Mesenteric fat pad (tissue), 1 donor: ENCODE results near the gene SGCA. TPM values are rescaled to one million over a fixed set of nuclear protein-coding genes. Genes with fewer than 3 reads are reported as not detected.

Experiments
- DNase-seq: peaks from one replicate; pipeline ENCODE4 v3.0.0-alpha.2; 2020; ENCODE audit warnings: low spot score
- total RNA-seq: library from RNA; stranded (reverse); fragmentation: NEBNext Ultra II Directional; extraction: Animal tissue kit (Norgen Biotek cat#: 25700); gene quantifications from one replicate; pipeline ENCODE4 v1.2.1, GENCODE V29; 2021
- donor health status: DM: yes; HTN: yes; CAD: no.

Gene SGCA
- total RNA-seq, 1 donor from 2014 or later = 0.32 TPM

DNA sequence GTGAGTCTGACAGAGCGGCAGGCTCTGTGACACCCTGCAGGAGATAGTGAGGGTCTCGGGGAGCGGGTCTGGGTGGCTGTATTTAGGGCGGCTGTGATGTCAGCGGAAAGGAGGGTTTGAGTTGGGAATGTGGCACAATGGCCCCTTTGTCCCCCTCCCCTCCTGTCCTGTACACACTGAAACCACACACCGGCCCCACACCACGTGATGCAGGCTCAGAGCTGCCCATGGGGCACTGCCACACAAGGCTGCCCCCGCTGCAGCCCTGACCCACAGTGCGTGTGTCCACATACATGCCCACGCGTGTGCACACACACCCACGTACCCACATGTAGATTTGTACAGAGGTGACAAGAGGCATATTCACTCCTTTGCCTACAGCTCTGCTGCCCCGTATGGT is 15.3 kb downstream of the SGCA start:
- DNase-seq = no peak

DNA sequence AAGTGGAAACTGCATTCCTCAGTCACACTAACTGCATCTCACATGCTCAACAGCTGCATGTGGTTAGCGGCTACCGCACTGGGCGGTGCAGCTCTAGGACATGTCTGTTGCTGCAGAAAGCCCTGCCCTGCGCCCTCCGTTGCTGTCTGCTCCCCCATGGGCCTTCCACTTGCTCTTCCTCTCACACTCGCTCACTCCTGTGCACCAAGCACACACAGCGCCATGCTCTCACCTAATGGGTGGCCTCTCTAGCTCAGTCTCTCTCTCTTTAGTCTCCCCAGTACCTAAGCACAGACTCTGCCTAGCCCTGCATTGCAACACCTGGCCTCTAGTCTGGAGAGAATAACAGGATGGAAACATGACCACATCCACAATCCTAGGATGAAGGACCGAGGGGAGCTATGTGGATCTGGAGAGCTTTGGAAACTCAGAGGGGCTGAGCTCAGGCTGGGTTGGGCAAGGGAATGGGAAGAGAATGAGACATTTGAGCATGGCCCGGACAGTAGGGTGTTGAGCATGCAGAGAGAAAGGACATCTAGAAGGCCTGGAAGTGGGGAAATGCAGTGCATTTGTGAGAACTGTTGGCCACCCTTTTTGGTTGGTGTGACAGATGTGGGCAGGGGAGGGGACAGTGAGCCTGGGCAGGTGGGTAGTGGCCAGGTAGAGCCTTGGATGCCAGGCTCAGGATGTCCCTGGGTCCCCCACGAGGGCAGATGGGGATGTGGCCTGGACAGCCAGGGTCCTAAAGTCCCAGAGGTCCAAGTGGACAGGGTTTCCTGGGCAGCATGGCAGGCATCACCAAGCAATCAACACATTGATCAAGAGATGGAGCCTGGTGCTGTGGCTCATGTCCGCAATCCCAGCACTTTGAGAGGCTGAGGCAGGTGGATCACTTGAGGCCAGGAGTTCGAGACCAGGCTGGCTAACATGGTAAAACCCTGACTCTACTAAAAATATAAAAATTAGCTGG is 16.1 kb downstream of the SGCA start:
- DNase-seq = no peak

DNA sequence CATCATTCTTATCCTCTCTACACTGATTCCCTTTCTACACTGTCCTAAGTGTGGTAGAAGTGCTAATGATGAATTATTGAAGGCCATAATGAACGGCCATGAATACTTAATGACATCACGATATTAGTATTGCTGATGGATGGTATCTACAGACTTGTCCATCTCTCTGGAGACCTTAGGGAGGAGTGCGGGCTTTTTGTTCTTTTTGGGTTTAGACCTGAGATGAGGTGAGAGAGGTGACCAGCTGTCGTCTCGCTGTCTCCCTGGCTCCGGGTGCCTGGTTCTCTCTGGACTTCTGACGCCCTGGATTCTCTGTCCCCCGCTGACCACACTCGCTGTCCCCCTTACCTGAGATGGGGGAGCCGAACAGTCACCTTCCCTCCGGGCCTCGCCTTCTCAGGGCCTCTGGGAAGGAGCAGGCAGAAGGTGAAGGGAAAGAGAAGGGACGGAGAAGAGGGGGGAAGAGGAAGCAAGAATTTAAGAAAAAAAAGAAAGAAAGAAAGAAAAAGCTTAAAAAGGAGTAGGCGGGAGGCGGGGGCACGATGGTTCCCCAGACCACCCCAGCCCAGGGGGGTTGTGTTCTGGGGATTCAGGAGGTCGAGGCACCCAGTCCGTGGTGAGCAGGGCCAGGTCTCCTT is 17.1 kb downstream of the SGCA start:
- DNase-seq = no peak

DNA sequence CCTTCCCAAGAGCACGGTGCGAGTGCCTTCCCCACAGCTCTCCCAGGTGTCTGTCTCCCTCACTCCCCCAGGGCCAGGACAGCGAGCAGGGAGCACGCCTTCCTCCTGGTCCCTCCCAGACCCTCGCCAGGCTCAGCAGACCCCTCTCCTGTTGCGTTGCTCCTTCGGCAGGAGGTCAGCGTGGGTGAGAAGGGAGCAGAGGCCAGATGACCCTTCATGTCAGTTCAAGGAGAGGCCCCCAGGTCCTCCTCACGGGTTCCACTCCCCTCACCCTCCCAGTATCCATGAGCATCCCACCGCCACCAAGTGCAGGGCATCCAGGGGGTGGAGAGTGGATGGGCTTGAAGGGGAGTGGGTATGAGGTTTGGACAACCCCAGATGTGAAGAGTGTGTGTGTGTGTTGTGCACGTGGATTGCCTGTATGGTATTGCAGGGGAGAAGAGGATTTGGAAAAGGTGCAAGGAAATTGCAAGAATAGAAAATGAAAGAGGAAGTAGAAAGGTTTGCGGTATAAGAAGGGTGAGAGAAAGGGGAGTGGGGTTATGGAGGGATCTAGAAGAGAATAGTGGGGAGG is 17.7 kb downstream of the SGCA start:
- DNase-seq = no peak

DNA sequence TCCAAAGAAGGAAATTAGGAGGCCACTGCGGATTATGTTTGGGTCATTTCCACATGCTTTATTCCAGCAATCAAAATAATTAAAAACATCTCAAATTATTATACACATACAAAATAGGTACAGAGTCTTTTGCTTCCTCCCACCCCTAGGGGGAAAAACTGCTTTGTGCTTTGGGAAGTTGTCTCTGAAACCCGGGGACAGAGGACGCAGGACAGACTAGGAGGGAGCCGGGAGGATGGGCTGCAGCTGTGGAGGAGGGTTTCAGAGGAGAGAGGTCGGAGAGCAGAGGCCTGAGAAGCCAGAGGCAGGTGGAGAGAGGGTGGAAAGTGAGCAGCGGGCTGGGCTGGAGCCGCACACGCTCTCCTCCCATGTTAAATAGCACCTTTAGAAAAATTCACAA is 18.3 kb downstream of the SGCA start:
- DNase-seq = no peak

DNA sequence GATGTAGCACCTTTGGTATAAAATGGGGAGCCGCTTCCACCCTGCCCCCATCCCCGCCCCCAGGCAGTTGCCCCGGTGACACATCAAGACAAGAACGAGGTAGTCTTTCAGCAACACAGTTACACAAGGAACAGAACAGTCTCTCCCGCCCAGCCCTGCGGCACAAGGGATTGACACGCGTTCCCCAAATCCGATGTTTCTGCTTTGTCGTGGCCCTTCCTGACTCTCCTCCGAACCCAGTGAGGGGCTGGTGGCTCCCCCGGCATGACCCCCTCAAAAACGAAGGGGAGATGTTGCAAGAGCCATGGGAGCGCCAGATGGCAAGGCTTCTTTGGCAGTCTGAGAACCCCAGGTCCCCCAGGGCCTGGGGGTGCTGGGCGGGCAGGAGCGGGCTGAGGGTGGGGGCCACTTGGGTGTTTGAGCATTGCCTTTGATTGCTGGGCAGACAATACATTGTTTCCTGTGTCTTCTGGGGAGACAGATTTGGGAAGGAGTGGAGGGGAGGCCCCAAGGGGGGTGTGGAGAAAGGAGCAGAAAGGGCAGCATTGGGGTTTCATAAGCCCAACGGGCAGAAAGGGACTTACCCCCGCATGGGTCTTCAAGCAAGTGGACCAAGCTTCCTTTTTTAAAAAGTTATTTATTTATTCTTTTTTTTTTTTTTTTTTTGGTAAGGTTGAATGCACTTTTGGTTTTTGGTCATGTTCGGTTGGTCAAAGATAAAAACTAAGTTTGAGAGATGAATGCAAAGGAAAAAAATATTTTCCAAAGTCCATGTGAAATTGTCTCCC is 19.0 kb downstream of the SGCA start:
- DNase-seq = no peak

DNA sequence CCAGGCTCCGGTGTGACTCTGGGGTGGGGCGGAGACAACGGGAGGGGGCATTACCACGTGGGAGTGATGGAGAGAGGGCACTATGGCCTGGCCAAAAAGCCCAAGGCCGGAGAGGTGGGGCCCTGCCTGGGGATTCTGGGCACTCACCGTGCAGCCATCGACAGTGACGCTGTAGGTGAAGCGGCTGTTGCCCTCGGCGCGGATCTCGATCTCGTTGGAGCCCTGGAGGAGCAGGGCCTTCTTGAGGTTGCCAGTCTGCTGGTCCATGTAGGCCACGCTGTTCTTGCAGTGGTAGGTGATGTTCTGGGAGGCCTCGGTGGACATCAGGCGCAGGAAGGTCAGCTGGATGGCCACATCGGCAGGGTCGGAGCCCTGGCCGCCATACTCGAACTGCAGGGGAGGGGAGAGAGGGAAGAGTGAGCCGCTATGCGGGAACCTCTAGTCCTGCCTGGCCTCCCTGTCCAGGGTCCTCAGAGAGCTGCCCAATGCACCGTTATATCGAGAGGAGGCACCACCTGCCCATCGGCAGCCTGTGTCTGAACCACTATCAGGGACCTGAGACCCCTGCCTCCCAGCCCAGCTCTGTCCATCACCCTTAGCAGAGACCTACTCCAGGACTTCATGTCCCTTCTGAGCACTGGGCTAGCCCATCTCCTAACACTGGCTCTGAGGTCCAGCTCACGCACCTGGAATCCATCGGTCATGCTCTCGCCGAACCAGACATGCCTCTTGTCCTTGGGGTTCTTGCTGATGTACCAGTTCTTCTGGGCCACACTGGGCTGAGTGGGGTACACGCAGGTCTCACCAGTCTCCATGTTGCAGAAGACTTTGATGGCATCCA is 20.0 kb downstream of the SGCA start:
- DNase-seq = no peak

DNA sequence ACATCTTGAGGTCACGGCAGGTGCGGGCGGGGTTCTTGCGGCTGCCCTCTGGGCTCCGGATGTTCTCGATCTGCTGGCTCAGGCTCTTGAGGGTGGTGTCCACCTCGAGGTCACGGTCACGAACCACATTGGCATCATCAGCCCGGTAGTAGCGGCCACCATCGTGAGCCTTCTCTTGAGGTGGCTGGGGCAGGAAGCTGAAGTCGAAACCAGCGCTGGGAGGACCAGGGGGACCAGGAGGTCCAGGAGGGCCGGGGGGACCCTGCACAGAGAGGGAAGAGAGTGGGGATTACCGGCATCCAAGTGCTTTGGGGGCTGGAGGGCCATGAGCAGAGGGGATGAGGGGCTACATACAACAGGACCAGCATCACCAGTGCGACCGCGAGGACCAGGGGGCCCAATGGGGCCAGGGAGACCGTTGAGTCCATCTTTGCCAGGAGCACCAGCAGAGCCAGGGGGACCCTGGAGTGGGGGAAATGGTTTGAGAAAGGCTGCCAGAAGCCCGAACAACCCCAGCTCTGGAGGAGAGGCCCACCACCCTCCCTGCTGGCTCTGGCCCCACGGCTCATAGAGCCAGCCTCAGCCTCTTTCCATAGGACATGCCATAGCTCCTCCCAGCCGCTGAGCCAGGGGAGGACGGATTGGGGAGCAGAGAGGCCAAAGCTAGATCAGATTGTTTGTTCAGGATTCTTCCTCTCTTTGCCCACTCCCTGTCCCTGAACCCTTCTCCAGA is 21.0 kb downstream of the SGCA start:
- no peak for DNase-seq

DNA sequence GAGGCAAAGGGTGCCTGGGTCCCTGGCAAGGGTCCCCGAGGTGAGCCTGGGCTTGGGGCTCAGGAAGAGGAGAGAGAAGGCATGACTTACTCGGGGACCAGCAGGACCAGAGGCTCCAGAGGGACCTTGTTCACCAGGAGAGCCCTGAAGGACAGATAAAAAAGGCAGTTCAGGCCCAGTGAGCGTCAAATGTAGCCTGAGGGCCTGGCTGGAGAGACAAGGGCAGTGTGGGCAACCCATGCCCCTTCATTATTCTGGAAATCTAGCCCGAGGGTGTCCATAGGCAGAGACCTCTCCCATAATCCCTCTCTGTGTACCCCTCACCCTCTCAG is 21.6 kb downstream of the SGCA start:
- no peak for DNase-seq

DNA sequence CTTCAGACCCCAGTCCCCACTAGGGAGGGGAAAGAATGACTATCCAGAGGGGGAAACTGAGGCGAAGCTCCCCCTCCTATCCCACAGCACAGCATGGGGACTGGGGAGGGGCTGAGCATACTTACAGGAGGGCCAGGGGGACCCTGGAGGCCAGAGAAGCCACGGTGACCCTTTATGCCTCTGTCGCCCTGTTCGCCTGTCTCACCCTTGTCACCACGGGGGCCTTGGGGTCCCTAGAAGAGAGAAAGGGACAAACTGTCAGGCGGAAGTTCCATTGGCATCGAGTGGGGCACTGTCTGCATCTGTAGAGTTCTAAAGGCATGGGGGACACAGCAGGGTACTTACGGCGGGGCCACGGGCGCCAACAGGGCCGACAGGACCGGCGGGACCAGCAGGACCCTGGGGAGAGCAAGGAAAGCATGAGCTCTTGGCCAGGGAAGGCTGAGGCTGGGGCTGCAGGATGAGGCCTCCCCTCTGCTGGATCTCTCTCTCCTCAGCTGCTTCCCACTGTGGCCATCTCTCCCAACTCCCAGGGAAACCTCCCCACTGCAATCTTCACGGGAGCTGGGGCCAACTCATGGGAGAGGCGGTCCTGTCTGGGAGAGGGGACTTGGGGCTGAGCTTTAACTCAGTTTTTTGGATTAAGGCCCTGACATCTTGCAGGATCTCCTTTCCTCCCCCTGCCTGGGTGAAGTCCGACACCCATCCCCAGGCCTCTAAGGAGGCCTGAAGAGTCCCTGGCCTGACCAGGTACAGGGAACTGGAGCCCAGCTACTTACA is 22.1 kb downstream of the SGCA start:
- no peak for DNase-seq

DNA sequence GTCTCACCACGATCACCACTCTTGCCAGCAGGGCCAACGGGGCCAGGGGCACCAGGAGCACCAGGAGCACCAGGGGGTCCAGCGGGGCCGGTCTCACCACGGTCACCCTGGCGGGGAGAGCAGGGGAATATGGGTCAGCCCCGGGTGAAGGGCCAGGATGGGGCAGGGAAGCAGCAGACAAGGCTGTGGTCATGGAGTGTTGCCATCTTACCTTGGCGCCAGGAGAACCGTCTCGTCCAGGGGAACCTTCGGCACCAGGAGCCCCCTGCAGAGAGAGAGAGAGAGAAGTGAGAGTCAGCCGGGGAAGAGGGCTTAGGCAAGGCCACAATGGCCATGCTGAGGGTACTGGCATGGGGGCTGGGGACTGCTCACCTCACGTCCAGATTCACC is 22.7 kb downstream of the SGCA start:
- no peak for DNase-seq

DNA sequence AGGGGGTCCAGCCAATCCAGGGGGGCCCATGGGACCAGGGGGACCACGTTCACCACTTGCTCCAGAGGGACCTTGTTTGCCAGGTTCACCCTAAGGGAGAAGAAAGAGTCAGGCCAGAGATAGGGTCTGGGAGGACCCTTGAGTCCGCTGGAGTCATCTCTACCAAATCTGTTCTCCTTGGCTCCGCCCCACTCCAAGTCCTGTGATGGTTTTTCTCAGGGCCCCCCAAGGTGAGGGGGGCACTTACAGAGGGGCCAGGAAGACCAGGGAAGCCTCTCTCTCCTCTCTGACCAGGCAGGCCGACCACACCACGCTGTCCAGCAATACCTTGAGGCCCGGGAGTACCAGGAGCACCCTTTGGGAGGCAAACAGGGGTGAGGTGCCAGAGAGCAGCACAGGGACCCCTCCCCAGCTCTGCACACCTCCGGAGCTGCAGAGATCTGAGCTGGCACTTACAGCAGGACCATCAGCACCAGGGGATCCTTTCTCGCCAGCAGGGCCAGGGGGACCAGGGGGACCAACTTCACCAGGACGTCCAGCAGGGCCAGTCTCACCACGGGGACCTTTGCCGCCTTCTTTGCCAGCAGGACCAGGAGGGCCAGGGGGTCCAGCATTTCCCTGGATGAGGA is 23.2 kb downstream of the SGCA start:
- no peak for DNase-seq

DNA sequence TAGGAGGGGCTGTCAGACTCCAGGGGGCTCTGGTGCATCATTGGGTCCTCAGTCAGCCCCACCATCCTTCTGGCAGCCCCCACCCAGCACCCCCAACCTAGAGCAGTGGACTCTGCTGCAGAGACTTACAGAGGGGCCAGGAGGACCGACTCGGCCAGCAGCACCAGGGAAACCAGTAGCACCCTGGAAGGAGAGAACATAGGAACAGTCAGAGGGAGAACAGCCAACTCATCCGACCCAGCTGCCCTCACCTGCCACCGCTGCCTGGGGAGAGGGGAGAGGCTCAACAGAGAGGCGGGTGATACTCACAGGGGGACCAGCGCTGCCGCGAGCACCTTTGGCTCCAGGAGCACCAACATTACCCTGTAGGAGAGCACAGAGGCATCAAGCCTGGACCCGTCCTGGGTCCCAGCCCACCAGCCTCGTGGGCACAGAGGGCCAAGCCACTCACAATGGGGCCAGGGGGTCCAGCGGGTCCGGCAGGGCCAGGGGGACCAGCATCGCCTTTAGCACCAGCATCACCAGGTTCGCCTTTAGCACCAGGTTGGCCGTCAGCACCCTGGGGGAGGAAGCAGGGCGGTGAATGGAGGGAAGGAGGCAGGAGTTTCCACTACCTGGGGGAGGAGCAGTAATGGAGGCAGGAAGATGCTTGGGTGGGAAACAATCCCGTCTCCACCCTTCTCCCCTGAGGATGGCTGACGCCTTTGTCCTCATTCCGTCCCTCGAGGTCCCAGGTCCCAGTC is 23.9 kb downstream of the SGCA start:
- no peak for DNase-seq

DNA sequence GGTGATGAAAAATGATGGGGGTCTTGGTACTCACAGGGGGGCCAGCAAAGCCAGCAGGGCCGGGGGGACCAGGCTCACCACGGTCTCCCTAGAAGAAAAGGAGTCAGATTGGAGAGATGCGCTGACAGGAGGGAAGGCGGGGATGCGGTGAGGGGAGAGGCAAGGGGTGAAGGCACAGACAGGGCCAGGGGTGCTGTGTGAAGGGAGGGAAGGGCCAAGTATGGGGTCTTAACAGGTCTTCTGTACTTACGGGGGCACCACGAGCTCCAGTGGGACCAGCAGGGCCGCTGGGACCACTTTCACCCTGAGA is 24.4 kb downstream of the SGCA start:
- no peak for DNase-seq

DNA sequence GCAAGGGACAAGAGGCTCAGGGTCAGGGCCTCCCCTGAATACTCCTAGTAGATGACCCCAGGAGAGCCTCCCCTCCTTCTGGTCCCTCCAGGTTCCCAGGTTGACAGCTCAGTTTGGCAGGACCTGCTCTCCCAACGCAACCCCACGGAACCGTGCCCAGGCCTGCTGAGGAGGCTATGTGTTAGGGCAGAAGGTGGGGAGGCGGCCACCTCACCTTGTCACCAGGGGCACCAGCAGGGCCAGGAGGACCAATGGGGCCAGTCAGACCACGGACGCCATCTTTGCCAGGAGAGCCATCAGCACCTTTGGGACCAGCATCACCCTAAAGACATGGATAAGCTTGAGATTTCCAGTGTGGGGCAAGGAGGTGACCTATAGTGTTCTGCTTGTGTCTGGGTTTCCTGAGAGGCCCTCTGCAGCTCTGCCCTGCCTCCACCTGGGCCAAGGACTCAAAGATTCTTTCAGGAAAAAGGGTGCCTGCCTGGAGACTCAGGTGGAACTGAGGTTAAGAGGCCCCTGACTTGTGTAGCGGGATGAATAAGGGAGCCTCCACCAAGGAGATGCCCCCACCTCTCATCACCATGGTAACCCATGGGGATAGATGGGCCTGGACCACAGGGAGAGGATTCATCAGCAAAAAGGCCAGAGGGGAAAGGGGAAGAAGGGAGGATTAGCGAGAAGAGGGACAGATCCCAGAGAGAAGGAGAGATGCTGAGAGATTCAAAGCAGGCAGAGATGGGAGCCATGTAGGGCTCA is 25.0 kb downstream of the SGCA start:
- no peak for DNase-seq

DNA sequence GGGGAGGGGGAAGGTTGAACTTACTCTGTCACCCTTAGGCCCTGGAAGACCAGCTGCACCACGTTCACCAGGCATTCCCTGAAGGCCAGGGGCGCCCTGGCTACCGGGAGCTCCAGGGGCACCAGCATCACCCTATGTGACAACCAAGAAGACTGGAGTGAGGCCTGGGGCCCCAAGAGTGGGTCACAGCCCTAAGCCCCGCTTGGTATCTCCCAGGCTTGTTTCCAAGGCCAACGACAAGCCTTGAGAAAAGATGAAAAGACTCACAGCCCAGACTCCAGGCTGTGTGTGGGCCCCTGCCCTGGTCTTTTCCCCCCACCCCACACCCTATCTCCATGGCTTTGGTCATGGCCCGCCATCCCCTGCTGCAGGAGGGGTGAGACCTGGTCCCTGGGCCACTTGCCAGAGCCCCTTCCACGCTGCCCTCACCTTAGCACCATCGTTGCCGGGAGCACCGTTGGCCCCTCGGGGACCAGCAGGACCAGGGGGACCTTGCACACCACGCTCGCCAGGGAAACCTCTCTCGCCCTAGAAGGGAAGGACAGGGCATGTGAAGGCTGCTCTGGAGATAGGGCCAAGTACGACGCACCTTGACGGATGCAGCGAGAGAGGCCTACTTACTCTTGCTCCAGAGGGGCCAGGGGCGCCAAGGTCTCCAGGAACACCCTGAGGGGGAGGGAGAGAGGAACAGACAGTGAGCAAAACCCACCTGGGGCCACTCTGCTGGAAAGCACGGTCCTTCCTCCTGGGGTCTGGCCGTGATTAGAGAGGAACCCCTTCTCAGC is 25.7 kb downstream of the SGCA start:
- DNase-seq = no peak

DNA sequence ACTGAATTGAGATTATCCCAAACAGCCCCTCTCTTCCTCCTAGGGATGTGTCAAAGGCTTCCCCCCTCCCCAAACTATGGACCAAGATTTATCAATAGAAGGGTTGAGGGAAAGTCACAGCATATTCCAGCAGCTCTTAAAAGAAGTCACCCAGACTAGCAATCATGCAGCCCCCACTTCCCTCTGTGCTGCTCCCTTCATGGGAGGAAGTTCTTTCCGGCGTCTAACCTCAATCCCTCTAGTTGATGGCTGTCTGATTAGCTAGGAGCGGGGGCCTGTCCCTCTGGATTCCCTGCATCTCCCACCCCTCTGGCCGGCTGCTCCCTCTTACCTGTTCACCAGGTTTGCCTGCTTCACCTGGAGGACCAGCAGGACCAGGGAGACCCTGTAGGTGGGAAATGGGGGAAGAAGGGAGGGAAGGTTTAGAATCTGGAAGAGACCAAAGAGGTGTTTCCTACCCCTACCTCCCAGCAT is 26.4 kb downstream of the SGCA start:
- no peak for DNase-seq
